Measurements from ENCODE around the gene MT1X. TPM values are rescaled to one million over a fixed set of nuclear protein-coding genes. Genes with fewer than 3 reads are reported as not detected.

Gene MT1X
- total RNA-seq (2014; rRNA removed; shearing (Covaris generic); ENCODE audit: low replicate concordance): 238 and 374 TPM in 2 replicates

GRCh38 chr16:56681939-56682702 is at the start of gene MT1X:
TSS of gene MT1X (plus strand) at chr16:56682470. CDS start at chr16:56682541, 71 bp downstream.
- H3K9me3 ChIP-seq (ENCODE audit: low read length): no peaks in the 10 kb centered on the region
- peak within 1 kb of the TSS; percentile 87 for H3K9ac ChIP-seq (ENCODE audit: low read length)
- H3K27me3 ChIP-seq (ENCODE audit: low read length): no peaks in the 10 kb centered on the region
- no peaks in the 10 kb centered on the region for H3K36me3 ChIP-seq (ENCODE audit: insufficient read depth, low read length)
- H3K4me1 ChIP-seq (ENCODE audit: low read length): peaks cover 30% of the 10 kb centered on the region
- peak; percentile 97 for DNase-seq
- H4K20me1 ChIP-seq (ENCODE audit: insufficient read depth, low read depth, low read length): peaks cover 7% of the 10 kb centered on the region; the same call in 1 of the 2 replicates
- no peaks in the 10 kb centered on the region for H3K79me2 ChIP-seq (ENCODE audit: low read length)
- no peak within 1 kb of the TSS for H3K27ac ChIP-seq (ENCODE audit: low read length)
- no peaks in the 10 kb centered on the region for H3K9me2 ChIP-seq (replicated peaks; ENCODE audit: insufficient read depth, low read length)
- peak within 1 kb of the TSS; percentile 87 for H3K4me3 ChIP-seq (ENCODE audit: low read length)
- peak within 1 kb of the TSS; percentile 99 for H3K4me2 ChIP-seq (ENCODE audit: low read depth, low read length, poor library complexity, severe bottlenecking)
- H2AFZ ChIP-seq (ENCODE audit: low read length): peak within 1 kb of the TSS; percentile 92

GRCh38 chr16:56632848-56633365 is 49.4 kb upstream of the MT1X start:
- H3K27me3 ChIP-seq (ENCODE audit: low read length): no peaks in the 10 kb centered on the region
- no peaks in the 10 kb centered on the region for H3K9me2 ChIP-seq (replicated peaks; ENCODE audit: insufficient read depth, low read length)
- H3K9ac ChIP-seq (ENCODE audit: low read length): no peak overlapping the region

GRCh38 chr16:56633535-56633934 is 48.7 kb upstream of the MT1X start:
- Histone ChIP-seq H4K20me1 (ENCODE audit: insufficient read depth, low read depth, low read length) (no peaks in the 10 kb centered on the region), H3K27me3 (ENCODE audit: low read length) (no peaks in the 10 kb centered on the region), H3K27ac (ENCODE audit: low read length) (no peak overlapping the region)

More at GRCh38 chr16:56632848-56633365, 49.4 kb upstream of the MT1X start:
- H2AFZ ChIP-seq (ENCODE audit: low read length): no peak overlapping the region
- H3K4me3 ChIP-seq (ENCODE audit: low read length): no peak overlapping the region
- no peaks in the 10 kb centered on the region for H3K36me3 ChIP-seq (ENCODE audit: insufficient read depth, low read length)
- no peak overlapping the region for H3K27ac ChIP-seq (ENCODE audit: low read length)
- H3K9me3 ChIP-seq (ENCODE audit: low read length): no peaks in the 10 kb centered on the region
- H3K4me2 ChIP-seq (ENCODE audit: low read depth, low read length, poor library complexity, severe bottlenecking): no peak overlapping the region
- H4K20me1 ChIP-seq (ENCODE audit: insufficient read depth, low read depth, low read length): no peaks in the 10 kb centered on the region
- H3K4me1 ChIP-seq (ENCODE audit: low read length): peaks cover 18% of the 10 kb centered on the region
- H3K79me2 ChIP-seq (ENCODE audit: low read length): no peaks in the 10 kb centered on the region
- no peak for DNase-seq

GRCh38 chr16:56634715-56635440 is 47.4 kb upstream of the MT1X start:
- Histone ChIP-seq H3K27me3 (ENCODE audit: low read length) (no peaks in the 10 kb centered on the region), H3K36me3 (ENCODE audit: insufficient read depth, low read length) (no peaks in the 10 kb centered on the region), H3K27ac (ENCODE audit: low read length) (no peak overlapping the region), H3K9me2 (replicated peaks; ENCODE audit: insufficient read depth, low read length) (no peaks in the 10 kb centered on the region), H2AFZ (ENCODE audit: low read length) (no peak overlapping the region), H3K4me1 (ENCODE audit: low read length) (peaks cover 19% of the 10 kb centered on the region), H3K79me2 (ENCODE audit: low read length) (no peaks in the 10 kb centered on the region), H3K9ac (ENCODE audit: low read length) (no peak overlapping the region), H4K20me1 (ENCODE audit: insufficient read depth, low read depth, low read length) (no peaks in the 10 kb centered on the region), H3K9me3 (ENCODE audit: low read length) (no peaks in the 10 kb centered on the region), H3K4me2 (ENCODE audit: low read depth, low read length, poor library complexity, severe bottlenecking) (no peak overlapping the region), H3K4me3 (ENCODE audit: low read length) (no peak overlapping the region)
- no peak for DNase-seq

More at GRCh38 chr16:56633535-56633934, 48.7 kb upstream of the MT1X start:
- Histone ChIP-seq H3K4me2 (ENCODE audit: low read depth, low read length, poor library complexity, severe bottlenecking) (no peak overlapping the region), H3K79me2 (ENCODE audit: low read length) (no peaks in the 10 kb centered on the region), H2AFZ (ENCODE audit: low read length) (no peak overlapping the region), H3K9ac (ENCODE audit: low read length) (no peak overlapping the region), H3K9me2 (replicated peaks; ENCODE audit: insufficient read depth, low read length) (no peaks in the 10 kb centered on the region), H3K4me3 (ENCODE audit: low read length) (no peak overlapping the region), H3K4me1 (ENCODE audit: low read length) (peaks cover 18% of the 10 kb centered on the region), H3K9me3 (ENCODE audit: low read length) (no peaks in the 10 kb centered on the region), H3K36me3 (ENCODE audit: insufficient read depth, low read length) (no peaks in the 10 kb centered on the region)
- DNase-seq: no peak

- H3K9me3 ChIP-seq (ENCODE audit: low read length): no peaks in the 10 kb centered on the region
- no peak for DNase-seq
- H3K27ac ChIP-seq (ENCODE audit: low read length): no peak overlapping the region
- H3K4me3 ChIP-seq (ENCODE audit: low read length): no peak overlapping the region
- no peaks in the 10 kb centered on the region for H3K36me3 ChIP-seq (ENCODE audit: insufficient read depth, low read length)
- H3K27me3 ChIP-seq (ENCODE audit: low read length): no peaks in the 10 kb centered on the region
- no peak overlapping the region for H3K4me2 ChIP-seq (ENCODE audit: low read depth, low read length, poor library complexity, severe bottlenecking)
- no peaks in the 10 kb centered on the region for H3K9me2 ChIP-seq (replicated peaks; ENCODE audit: insufficient read depth, low read length)
- H3K4me1 ChIP-seq (ENCODE audit: low read length): peaks cover 14% of the 10 kb centered on the region
- no peaks in the 10 kb centered on the region for H3K79me2 ChIP-seq (ENCODE audit: low read length)
- H4K20me1 ChIP-seq (ENCODE audit: insufficient read depth, low read depth, low read length): no peaks in the 10 kb centered on the region
- no peak overlapping the region for H3K9ac ChIP-seq (ENCODE audit: low read length)
- H2AFZ ChIP-seq (ENCODE audit: low read length): no peak overlapping the region
Measured at GRCh38 chr16:56635441-56635967, 46.8 kb upstream of the MT1X start.

GRCh38 chr16:56636616-56637413 is 45.5 kb upstream of the MT1X start:
- H3K27me3 ChIP-seq (ENCODE audit: low read length): no peaks in the 10 kb centered on the region
- H2AFZ ChIP-seq (ENCODE audit: low read length): no peak overlapping the region
- no peaks in the 10 kb centered on the region for H3K79me2 ChIP-seq (ENCODE audit: low read length)
- peaks cover 14% of the 10 kb centered on the region for H3K4me1 ChIP-seq (ENCODE audit: low read length)
- no peak overlapping the region for H3K27ac ChIP-seq (ENCODE audit: low read length)
- no peaks in the 10 kb centered on the region for H3K9me2 ChIP-seq (replicated peaks; ENCODE audit: insufficient read depth, low read length)
- DNase-seq: no peak
- no peaks in the 10 kb centered on the region for H4K20me1 ChIP-seq (ENCODE audit: insufficient read depth, low read depth, low read length)
- H3K9ac ChIP-seq (ENCODE audit: low read length): no peak overlapping the region
- H3K4me2 ChIP-seq (ENCODE audit: low read depth, low read length, poor library complexity, severe bottlenecking): no peak overlapping the region
- H3K9me3 ChIP-seq (ENCODE audit: low read length): no peaks in the 10 kb centered on the region
- H3K4me3 ChIP-seq (ENCODE audit: low read length): no peak overlapping the region
- H3K36me3 ChIP-seq (ENCODE audit: insufficient read depth, low read length): no peaks in the 10 kb centered on the region

GRCh38 chr16:56637814-56638750 is 44.2 kb upstream of the MT1X start, which contains the start of gene MT1A:
TSS of gene MT1A (plus strand) at chr16:56638666. CDS start at chr16:56638739, 73 bp downstream.
- H3K4me1 ChIP-seq (ENCODE audit: low read length): peaks cover 26% of the 10 kb centered on the region
- H3K9ac ChIP-seq (ENCODE audit: low read length): no peak within 1 kb of the TSS
- no peaks in the 10 kb centered on the region for H3K79me2 ChIP-seq (ENCODE audit: low read length)
- H3K4me3 ChIP-seq (ENCODE audit: low read length): no peak within 1 kb of the TSS
- no peaks in the 10 kb centered on the region for H3K9me2 ChIP-seq (replicated peaks; ENCODE audit: insufficient read depth, low read length)
- H3K4me2 ChIP-seq (ENCODE audit: low read depth, low read length, poor library complexity, severe bottlenecking): no peak within 1 kb of the TSS
- H2AFZ ChIP-seq (ENCODE audit: low read length): no peak within 1 kb of the TSS
- H3K27me3 ChIP-seq (ENCODE audit: low read length): no peaks in the 10 kb centered on the region
- no peaks in the 10 kb centered on the region for H4K20me1 ChIP-seq (ENCODE audit: insufficient read depth, low read depth, low read length)
- DNase-seq: no peak
- no peak within 1 kb of the TSS for H3K27ac ChIP-seq (ENCODE audit: low read length)
- H3K36me3 ChIP-seq (ENCODE audit: insufficient read depth, low read length): no peaks in the 10 kb centered on the region
- no peaks in the 10 kb centered on the region for H3K9me3 ChIP-seq (ENCODE audit: low read length)
